Measurements from ENCODE around the gene IL18.

GRCh38 chr11:112143597-112143996 is 20.3 kb downstream of the IL18 start:
- TF ChIP-seq CTCF (IDR thresholded peaks at IDR 0.05) (no peak), EZH2 (IDR thresholded peaks at IDR 0.05; ENCODE audit: borderline replicate concordance, insufficient read depth, low read depth, low read length, poor library complexity, severe bottlenecking) (no peak)
